HepG2 (cell line): Measurements from ENCODE around the gene TRAPPC12. TPM values are rescaled to one million over a fixed set of nuclear protein-coding genes. Genes with fewer than 3 reads are reported as not detected.

Experiments
- ELF3 ChIP-seq: IDR thresholded peaks from 2 replicates; pipeline ENCODE4 v1.6.1; 2016; ENCODE audit warnings: missing genetic modification reagents, missing compliant biosample characterization
- HIVEP1 ChIP-seq: sonication (generic); formaldehyde crosslinking; IDR thresholded peaks from 2 replicates; pipeline ENCODE4 v1.4.0; 2020; ENCODE audit warnings: mild to moderate bottlenecking, missing genetic modification reagents
- HMG20B ChIP-seq: conservative IDR thresholded peaks from 2 replicates; pipeline ENCODE4 v1.6.1; 2016; ENCODE audit warnings: missing genetic modification reagents, missing compliant biosample characterization
- IKZF4 ChIP-seq: sonication (generic); formaldehyde crosslinking; IDR thresholded peaks from 2 replicates; pipeline ENCODE4 v1.5.1; 2020; ENCODE audit warnings: borderline replicate concordance, mild to moderate bottlenecking, low read depth, missing genetic modification reagents; ENCODE audit errors: not compliant biosample characterization
- SAP130 ChIP-seq: IDR thresholded peaks from 2 replicates; pipeline ENCODE4 v1.6.1; 2016; ENCODE audit warnings: low read depth
- SNAPC2 ChIP-seq: sonication (generic); formaldehyde crosslinking; IDR thresholded peaks from 2 replicates; pipeline ENCODE4 v1.8.1; 2022; ENCODE audit warnings: mild to moderate bottlenecking, missing genetic modification reagents
- SP140L ChIP-seq: sonication (generic); formaldehyde crosslinking; IDR thresholded peaks from 2 replicates; pipeline ENCODE4 v1.4.0; 2020; ENCODE audit warnings: missing genetic modification reagents, borderline replicate concordance
- ZNF143 ChIP-seq: sonication (generic); formaldehyde crosslinking; IDR thresholded peaks from 2 replicates; pipeline ENCODE4 v1.4.0; 2020; ENCODE audit warnings: missing genetic modification reagents
- ZNF24 ChIP-seq: fragments of 450-650 bp; IDR thresholded peaks from 2 replicates; pipeline ENCODE4 v1.6.1; 2017; ENCODE audit warnings: antibody characterized with exemption, mild to moderate bottlenecking
- ZNF253 ChIP-seq: sonication (generic); formaldehyde crosslinking; IDR thresholded peaks from 2 replicates; pipeline ENCODE4 v1.8.0; 2022; ENCODE audit warnings: mild to moderate bottlenecking, missing genetic modification reagents, borderline replicate concordance
- ZNF670 ChIP-seq: sonication (generic); formaldehyde crosslinking; IDR thresholded peaks from 2 replicates; pipeline ENCODE4 v1.8.0; 2022; ENCODE audit warnings: mild to moderate bottlenecking, missing genetic modification reagents, borderline replicate concordance
- ZNF672 ChIP-seq: sonication (generic); formaldehyde crosslinking; IDR thresholded peaks from 2 replicates; pipeline ENCODE4 v1.8.1; 2022; ENCODE audit warnings: missing genetic modification reagents
- ZNF839 ChIP-seq: sonication (generic); formaldehyde crosslinking; IDR thresholded peaks from 2 replicates; pipeline ENCODE4 v1.4.0; 2020; ENCODE audit warnings: missing genetic modification reagents, mild to moderate bottlenecking, borderline replicate concordance
- polyA plus RNA-seq, 8 experiments: library from polyadenylated mRNA; depleted of rRNA in 3 of 8; stranded (reverse) in 7 of 8; unstranded in 1 of 8; fragments of >200 nt; fragmentation: Illumina TruSeq in 4 of 8; extraction: Trizol in 4 of 8; gene quantifications; 2 replicates each; pipeline versions ENCODE4 v1.2.1 to v1.2.3, GENCODE V29; 2011 to 2016; ENCODE audit warnings: low read depth in 4 of 8, missing spikeins in 1 of 8, mixed read lengths in 1 of 8; ENCODE audit not compliant: insufficient read depth in 1 of 8
- total RNA-seq, 5 experiments: library from RNA; depleted of rRNA; stranded (reverse); fragments of >200 nt; fragmentation: Illumina TruSeq; extraction: Trizol; gene quantifications; 2 replicates each; pipeline ENCODE4 v1.2.3, GENCODE V29; 2016; ENCODE audit warnings: low read depth in 1 of 5
- TF ChIP-seq, protein P1 (sequence below): conservative IDR thresholded peaks from 2 replicates; pipeline ENCODE4 v1.6.1; 2018; ENCODE audit warnings: missing genetic modification reagents
- TF ChIP-seq, protein P2 (sequence below): sonication (generic); formaldehyde crosslinking; IDR thresholded peaks from 2 replicates; pipeline ENCODE4 v1.9.0; 2021; ENCODE audit warnings: missing genetic modification reagents, borderline replicate concordance
- TF ChIP-seq, protein P3 (sequence below): sonication (generic); formaldehyde crosslinking; IDR thresholded peaks from 2 replicates; pipeline ENCODE4 v1.4.0; 2020; ENCODE audit warnings: missing genetic modification reagents
- TF ChIP-seq, protein P4 (sequence below): sonication (generic); formaldehyde crosslinking; IDR thresholded peaks from 2 replicates; pipeline ENCODE4 v1.5.1; 2020; ENCODE audit warnings: mild to moderate bottlenecking, missing genetic modification reagents
- TF ChIP-seq, protein P5 (sequence below): sonication (generic); formaldehyde crosslinking; IDR thresholded peaks from 2 replicates; pipeline ENCODE4 v1.8.0; 2022; ENCODE audit warnings: mild to moderate bottlenecking, missing genetic modification reagents, moderate library complexity

The TRAPPC12 gene
- total and polyA plus RNA-seq, 2 of the 13 experiments (the other 11 are each of a cell fraction or from before 2014, with no cell fraction given): 46.4 to 97.7 TPM

DNA sequence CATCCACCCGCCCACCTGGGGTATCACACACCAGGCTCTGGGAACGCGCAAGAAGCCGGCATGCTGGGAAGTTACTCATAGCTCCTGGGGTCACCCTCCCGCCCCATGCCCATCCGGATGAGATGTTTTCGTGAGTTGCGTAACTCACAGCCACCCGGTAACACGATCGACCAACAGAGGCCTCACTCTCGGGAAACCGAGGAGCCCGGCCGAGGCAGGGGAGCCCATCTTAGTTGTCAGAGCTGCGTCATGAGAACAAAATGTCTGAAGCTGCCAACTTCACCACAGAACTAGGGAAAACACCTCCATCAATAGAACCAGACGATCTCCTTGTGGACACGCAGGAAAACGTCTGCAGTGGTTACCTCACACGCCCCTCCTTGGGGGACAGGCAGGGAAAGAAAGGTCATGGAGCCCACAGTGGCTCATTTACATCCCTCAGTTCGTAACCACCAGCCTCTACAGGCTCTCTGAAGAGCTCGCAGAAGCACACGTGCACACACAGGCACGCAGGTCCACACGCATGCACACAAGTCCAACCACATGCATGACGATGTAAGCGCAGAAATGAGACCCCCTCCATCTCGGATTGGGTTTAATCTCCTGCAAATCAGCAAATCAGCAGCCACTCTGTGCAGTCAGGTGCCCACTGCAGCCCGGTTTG, 113.6 kb downstream of the TRAPPC12 start (continued):
- TF ChIP-seq, protein P1, sequence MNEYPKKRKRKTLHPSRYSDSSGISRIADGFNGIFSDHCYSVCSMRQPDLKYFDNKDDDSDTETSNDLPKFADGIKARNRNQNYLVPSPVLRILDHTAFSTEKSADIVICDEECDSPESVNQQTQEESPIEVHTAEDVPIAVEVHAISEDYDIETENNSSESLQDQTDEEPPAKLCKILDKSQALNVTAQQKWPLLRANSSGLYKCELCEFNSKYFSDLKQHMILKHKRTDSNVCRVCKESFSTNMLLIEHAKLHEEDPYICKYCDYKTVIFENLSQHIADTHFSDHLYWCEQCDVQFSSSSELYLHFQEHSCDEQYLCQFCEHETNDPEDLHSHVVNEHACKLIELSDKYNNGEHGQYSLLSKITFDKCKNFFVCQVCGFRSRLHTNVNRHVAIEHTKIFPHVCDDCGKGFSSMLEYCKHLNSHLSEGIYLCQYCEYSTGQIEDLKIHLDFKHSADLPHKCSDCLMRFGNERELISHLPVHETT (CRISPR knock-in tag): peak; percentile 88; the same call in 1 of the 2 replicates
- TF ChIP-seq ZNF839 (CRISPR knock-in tag) (no peak), ZNF253 (0 out of 2 replicates have a peak, but pooled peaks have one; percentile 34), ZNF24 (no peak), SP140L (CRISPR knock-in tag) (no peak), HIVEP1 (CRISPR knock-in tag) (peak; percentile 87), ELF3 (peak; percentile 70; the same call in 1 of the 2 replicates), SAP130 (CRISPR knock-in tag) (peak; percentile 85), ZNF143 (CRISPR knock-in tag) (peak; percentile 63), HMG20B (CRISPR knock-in tag) (no peak), ZNF672 (CRISPR knock-in tag) (no peak), IKZF4 (CRISPR knock-in tag) (no peak), ZNF670 (CRISPR knock-in tag) (0 out of 2 replicates have a peak, but pooled peaks have one; percentile 49), SNAPC2 (CRISPR knock-in tag) (no peak)
- TF ChIP-seq, protein P2, sequence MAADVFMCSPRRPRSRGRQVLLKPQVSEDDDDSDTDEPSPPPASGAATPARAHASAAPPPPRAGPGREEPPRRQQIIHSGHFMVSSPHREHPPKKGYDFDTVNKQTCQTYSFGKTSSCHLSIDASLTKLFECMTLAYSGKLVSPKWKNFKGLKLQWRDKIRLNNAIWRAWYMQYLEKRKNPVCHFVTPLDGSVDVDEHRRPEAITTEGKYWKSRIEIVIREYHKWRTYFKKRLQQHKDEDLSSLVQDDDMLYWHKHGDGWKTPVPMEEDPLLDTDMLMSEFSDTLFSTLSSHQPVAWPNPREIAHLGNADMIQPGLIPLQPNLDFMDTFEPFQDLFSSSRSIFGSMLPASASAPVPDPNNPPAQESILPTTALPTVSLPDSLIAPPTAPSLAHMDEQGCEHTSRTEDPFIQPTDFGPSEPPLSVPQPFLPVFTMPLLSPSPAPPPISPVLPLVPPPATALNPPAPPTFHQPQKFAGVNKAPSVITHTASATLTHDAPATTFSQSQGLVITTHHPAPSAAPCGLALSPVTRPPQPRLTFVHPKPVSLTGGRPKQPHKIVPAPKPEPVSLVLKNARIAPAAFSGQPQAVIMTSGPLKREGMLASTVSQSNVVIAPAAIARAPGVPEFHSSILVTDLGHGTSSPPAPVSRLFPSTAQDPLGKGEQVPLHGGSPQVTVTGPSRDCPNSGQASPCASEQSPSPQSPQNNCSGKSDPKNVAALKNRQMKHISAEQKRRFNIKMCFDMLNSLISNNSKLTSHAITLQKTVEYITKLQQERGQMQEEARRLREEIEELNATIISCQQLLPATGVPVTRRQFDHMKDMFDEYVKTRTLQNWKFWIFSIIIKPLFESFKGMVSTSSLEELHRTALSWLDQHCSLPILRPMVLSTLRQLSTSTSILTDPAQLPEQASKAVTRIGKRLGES: no peak
- TF ChIP-seq, protein P3, sequence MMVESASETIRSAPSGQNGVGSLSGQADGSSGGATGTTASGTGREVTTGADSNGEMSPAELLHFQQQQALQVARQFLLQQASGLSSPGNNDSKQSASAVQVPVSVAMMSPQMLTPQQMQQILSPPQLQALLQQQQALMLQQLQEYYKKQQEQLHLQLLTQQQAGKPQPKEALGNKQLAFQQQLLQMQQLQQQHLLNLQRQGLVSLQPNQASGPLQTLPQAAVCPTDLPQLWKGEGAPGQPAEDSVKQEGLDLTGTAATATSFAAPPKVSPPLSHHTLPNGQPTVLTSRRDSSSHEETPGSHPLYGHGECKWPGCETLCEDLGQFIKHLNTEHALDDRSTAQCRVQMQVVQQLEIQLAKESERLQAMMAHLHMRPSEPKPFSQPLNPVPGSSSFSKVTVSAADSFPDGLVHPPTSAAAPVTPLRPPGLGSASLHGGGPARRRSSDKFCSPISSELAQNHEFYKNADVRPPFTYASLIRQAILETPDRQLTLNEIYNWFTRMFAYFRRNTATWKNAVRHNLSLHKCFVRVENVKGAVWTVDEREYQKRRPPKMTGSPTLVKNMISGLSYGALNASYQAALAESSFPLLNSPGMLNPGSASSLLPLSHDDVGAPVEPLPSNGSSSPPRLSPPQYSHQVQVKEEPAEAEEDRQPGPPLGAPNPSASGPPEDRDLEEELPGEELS (CRISPR knock-in tag): peak; percentile 60
- TF ChIP-seq, protein P4, sequence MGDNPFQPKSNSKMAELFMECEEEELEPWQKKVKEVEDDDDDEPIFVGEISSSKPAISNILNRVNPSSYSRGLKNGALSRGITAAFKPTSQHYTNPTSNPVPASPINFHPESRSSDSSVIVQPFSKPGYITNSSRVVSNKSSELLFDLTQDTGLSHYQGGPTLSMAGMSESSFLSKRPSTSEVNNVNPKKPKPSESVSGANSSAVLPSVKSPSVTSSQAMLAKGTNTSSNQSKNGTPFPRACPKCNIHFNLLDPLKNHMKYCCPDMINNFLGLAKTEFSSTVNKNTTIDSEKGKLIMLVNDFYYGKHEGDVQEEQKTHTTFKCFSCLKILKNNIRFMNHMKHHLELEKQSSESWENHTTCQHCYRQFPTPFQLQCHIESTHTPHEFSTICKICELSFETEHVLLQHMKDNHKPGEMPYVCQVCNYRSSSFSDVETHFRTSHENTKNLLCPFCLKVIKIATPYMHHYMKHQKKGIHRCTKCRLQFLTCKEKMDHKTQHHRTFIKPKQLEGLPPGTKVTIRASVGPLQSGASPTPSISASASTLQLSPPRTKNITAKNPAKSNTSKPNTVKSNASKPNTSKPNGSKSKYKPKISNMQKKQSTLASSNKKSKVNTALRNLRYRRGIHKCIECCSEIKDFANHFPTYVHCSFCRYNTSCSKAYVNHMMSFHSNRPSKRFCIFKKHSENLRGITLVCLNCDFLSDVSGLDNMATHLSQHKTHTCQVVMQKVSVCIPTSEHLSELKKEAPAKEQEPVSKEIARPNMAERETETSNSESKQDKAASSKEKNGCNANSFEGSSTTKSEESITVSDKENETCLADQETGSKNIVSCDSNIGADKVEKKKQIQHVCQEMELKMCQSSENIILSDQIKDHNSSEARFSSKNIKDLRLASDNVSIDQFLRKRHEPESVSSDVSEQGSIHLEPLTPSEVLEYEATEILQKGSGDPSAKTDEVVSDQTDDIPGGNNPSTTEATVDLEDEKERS: peak; percentile 81
- TF ChIP-seq, protein P5, sequence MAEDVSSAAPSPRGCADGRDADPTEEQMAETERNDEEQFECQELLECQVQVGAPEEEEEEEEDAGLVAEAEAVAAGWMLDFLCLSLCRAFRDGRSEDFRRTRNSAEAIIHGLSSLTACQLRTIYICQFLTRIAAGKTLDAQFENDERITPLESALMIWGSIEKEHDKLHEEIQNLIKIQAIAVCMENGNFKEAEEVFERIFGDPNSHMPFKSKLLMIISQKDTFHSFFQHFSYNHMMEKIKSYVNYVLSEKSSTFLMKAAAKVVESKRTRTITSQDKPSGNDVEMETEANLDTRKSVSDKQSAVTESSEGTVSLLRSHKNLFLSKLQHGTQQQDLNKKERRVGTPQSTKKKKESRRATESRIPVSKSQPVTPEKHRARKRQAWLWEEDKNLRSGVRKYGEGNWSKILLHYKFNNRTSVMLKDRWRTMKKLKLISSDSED (CRISPR knock-in tag): no peak
